Embryonic facial prominence (tissue), 1 donor: ENCODE data around the gene SIGLEC6.

Experiments used
- DNase-seq: peaks from one replicate; pipeline ENCODE4 v3.0.0-alpha.2; 2016; ENCODE audit errors: extremely low spot score

Gene SIGLEC6

GRCh38 chr19:51476164-51476563 is 55.3 kb downstream of the SIGLEC6 start:
- DNase-seq, result no peak

GRCh38 chr19:51473009-51473707 is 58.3 kb downstream of the SIGLEC6 start:
- DNase-seq, result peak; percentile 19

- DNase-seq, result no peak
Observed at GRCh38 chr19:51472607-51473006, 58.9 kb downstream of the SIGLEC6 start.

- no peak for DNase-seq
Observed at GRCh38 chr19:51471527-51471926, 59.9 kb downstream of the SIGLEC6 start.

GRCh38 chr19:51470966-51471365 is 60.5 kb downstream of the SIGLEC6 start:
- no peak for DNase-seq

GRCh38 chr19:51469629-51470028 is 61.8 kb downstream of the SIGLEC6 start:
- DNase-seq, result no peak

- DNase-seq, result no peak
Observed at GRCh38 chr19:51469162-51469561, 62.3 kb downstream of the SIGLEC6 start.

- no peak for DNase-seq
Observed at GRCh38 chr19:51468545-51468920, 62.9 kb downstream of the SIGLEC6 start.

GRCh38 chr19:51467864-51468544 is 63.5 kb downstream of the SIGLEC6 start:
- DNase-seq, result no peak
